Stomach smooth muscle (tissue), 2 donors: ENCODE results near the gene CRABP1.

Source experiments
- H3K27ac ChIP-seq: one replicate; pipeline ENCODE4 v1.7.0; 2013; ENCODE audit warnings: mild to moderate bottlenecking, low read length, inconsistent platforms
- H3K27me3 ChIP-seq, 2 donors: one replicate each; pipeline ENCODE4 v1.7.0; 2013; ENCODE audit warnings: low read length in 2 of 2; ENCODE audit not compliant: insufficient read depth in 2 of 2, control insufficient read depth in 1 of 2
- H3K36me3 ChIP-seq, 2 donors: one replicate each; pipeline ENCODE4 v1.7.0; 2013; ENCODE audit warnings: low read length in 2 of 2; ENCODE audit not compliant: control insufficient read depth in 2 of 2, insufficient read depth in 2 of 2
- H3K4me1 ChIP-seq: one replicate; pipeline ENCODE4 v1.7.0; 2013; ENCODE audit warnings: low read length; ENCODE audit not compliant: control insufficient read depth, insufficient read depth
- H3K4me3 ChIP-seq, 2 donors: one replicate each; pipeline ENCODE4 v1.7.0; 2013; ENCODE audit warnings: low read length in 2 of 2
- H3K9ac ChIP-seq, 2 donors: one replicate each; pipeline ENCODE4 v1.7.0; 2013; ENCODE audit warnings: low read length in 2 of 2, mild to moderate bottlenecking in 1 of 2
- H3K9me3 ChIP-seq, 2 donors: one replicate each; pipeline ENCODE4 v1.7.0; 2013; ENCODE audit warnings: low read length in 2 of 2; ENCODE audit not compliant: control insufficient read depth in 2 of 2
- donor health status: healthy.
- donor health status: Pancreatic carcinoma.

CRABP1 gene

GRCh38 chr15:78361771-78362506 is 21.8 kb downstream of the CRABP1 start:
- Histone ChIP-seq H3K4me3 (no peak overlapping the region), H3K4me1 (peaks cover 15% of the 10 kb centered on the region), H3K9me3 (no peaks in the 10 kb centered on the region), H3K27me3 (no peaks in the 10 kb centered on the region), H3K9ac (no peak overlapping the region), H3K27ac (no peak overlapping the region), H3K36me3 (no peaks in the 10 kb centered on the region)

- Histone ChIP-seq H3K27me3 (no peaks in the 10 kb centered on the region), H3K27ac (no peak overlapping the region), H3K9ac (no peak overlapping the region), H3K4me1 (peaks cover 15% of the 10 kb centered on the region), H3K4me3 (no peak overlapping the region), H3K36me3 (no peaks in the 10 kb centered on the region), H3K9me3 (no peaks in the 10 kb centered on the region)
Observed at GRCh38 chr15:78362716-78363380, 22.7 kb downstream of the CRABP1 start.

- Histone ChIP-seq H3K4me1 (peaks cover 15% of the 10 kb centered on the region), H3K27ac (no peak overlapping the region), H3K27me3 (no peaks in the 10 kb centered on the region), H3K9me3 (no peaks in the 10 kb centered on the region), H3K36me3 (no peaks in the 10 kb centered on the region), H3K9ac (no peak overlapping the region), H3K4me3 (no peak overlapping the region)
Observed at GRCh38 chr15:78363381-78363734, 23.2 kb downstream of the CRABP1 start.

- no peaks in the 10 kb centered on the region for H3K27me3 ChIP-seq
- no peaks in the 10 kb centered on the region for H3K9me3 ChIP-seq
- peaks cover 15% of the 10 kb centered on the region for H3K4me1 ChIP-seq
- H3K4me3 ChIP-seq: no peak overlapping the region
- H3K27ac ChIP-seq: no peak overlapping the region
- no peak overlapping the region for H3K9ac ChIP-seq
- H3K36me3 ChIP-seq: no peaks in the 10 kb centered on the region
Observed at GRCh38 chr15:78364233-78364632, 24.1 kb downstream of the CRABP1 start.

DNA sequence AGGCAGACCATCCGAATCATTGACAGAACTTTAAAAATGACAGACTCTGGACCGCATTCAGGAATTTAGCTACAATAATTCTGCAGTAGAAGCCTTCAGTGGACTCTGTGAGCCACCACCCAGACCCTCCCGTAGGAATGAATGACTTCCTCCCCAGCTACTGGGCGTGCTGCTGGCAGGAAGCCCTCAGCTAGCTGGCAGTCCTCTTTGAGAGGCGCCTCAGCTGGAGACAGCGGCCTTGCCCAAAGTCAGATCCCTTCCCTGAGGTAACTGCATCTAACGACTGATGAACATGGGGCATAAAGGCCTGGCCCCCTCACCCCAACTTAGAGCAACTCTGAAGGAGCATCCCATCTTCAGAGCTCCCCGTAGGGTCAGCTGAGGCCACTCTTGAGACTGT is 25.8 kb downstream of the CRABP1 start:
- Histone ChIP-seq H3K4me1 (peaks cover 8% of the 10 kb centered on the region), H3K9me3 (no peaks in the 10 kb centered on the region), H3K27ac (no peak overlapping the region), H3K27me3 (no peaks in the 10 kb centered on the region), H3K36me3 (no peaks in the 10 kb centered on the region), H3K9ac (no peak overlapping the region), H3K4me3 (no peak overlapping the region)

GRCh38 chr15:78366342-78366741 is 26.2 kb downstream of the CRABP1 start:
- Histone ChIP-seq H3K9ac (no peak overlapping the region), H3K27ac (no peak overlapping the region), H3K4me1 (peaks cover 4% of the 10 kb centered on the region), H3K27me3 (no peaks in the 10 kb centered on the region), H3K36me3 (no peaks in the 10 kb centered on the region), H3K9me3 (no peaks in the 10 kb centered on the region), H3K4me3 (no peak overlapping the region)

DNA sequence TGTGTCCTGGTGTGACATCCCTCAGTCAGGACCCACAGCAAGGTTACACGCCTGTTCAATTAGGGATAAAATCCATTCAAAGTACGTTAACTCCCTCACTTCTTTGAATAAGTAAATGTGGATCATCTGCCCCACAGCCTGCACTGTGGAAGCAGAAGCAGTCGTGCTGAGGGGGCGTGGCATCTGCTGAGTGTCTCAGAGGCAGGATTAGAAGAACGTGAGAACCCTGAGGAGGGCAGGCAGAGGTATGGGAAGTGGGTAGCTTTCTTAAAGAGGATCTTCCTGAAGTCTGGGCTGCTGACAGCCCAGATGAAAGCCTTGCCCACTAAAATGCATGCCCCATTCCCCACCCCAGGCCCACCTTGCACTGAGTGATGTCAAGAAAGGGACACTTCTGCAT is 28.5 kb downstream of the CRABP1 start:
- Histone ChIP-seq H3K4me3 (no peak overlapping the region), H3K27ac (no peak overlapping the region)

DNA sequence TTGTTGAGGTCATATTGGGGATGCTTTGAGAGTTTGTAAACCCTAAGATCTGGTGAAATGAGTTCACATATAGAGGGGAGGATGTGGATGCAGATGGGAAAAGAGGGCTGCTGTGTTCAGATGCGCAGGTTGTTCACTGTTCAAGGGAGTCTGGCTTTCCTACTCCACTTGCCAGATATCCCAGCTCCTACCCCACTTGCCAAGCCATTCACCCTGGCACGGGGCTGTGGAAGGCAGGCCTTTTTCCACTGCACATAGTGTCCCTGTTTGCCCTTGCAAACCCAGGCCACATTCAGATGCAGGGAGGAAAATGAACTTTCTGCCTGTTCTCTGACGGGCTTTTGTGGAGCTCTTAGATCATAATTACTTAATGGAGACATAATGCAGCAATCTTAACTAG is 29.0 kb downstream of the CRABP1 start:
- H3K27me3 ChIP-seq: no peaks in the 10 kb centered on the region
- no peaks in the 10 kb centered on the region for H3K4me1 ChIP-seq
- H3K36me3 ChIP-seq: no peaks in the 10 kb centered on the region
- no peak overlapping the region for H3K4me3 ChIP-seq
- H3K9me3 ChIP-seq: no peaks in the 10 kb centered on the region
- H3K9ac ChIP-seq: no peak overlapping the region
- H3K27ac ChIP-seq: no peak overlapping the region

More for the DNA sequence above, 28.5 kb downstream of the CRABP1 start:
- Histone ChIP-seq H3K4me1 (no peaks in the 10 kb centered on the region), H3K36me3 (no peaks in the 10 kb centered on the region), H3K9ac (no peak overlapping the region), H3K27me3 (no peaks in the 10 kb centered on the region), H3K9me3 (no peaks in the 10 kb centered on the region)

- Histone ChIP-seq H3K9me3 (no peaks in the 10 kb centered on the region), H3K27me3 (no peaks in the 10 kb centered on the region), H3K36me3 (no peaks in the 10 kb centered on the region), H3K27ac (no peak overlapping the region), H3K9ac (no peak overlapping the region), H3K4me3 (no peak overlapping the region), H3K4me1 (no peaks in the 10 kb centered on the region)
Observed at GRCh38 chr15:78370013-78370412, 29.9 kb downstream of the CRABP1 start.

- H3K4me3 ChIP-seq: no peak overlapping the region
- no peaks in the 10 kb centered on the region for H3K27me3 ChIP-seq
- no peaks in the 10 kb centered on the region for H3K4me1 ChIP-seq
- H3K27ac ChIP-seq: no peak overlapping the region
- no peak overlapping the region for H3K9ac ChIP-seq
- no peaks in the 10 kb centered on the region for H3K9me3 ChIP-seq
- H3K36me3 ChIP-seq: no peaks in the 10 kb centered on the region
Observed at GRCh38 chr15:78372880-78373279, 32.7 kb downstream of the CRABP1 start.
